Mesenchymal stem cell (in vitro differentiated cells and primary cell): Measurements from ENCODE around the gene LRRTM4.

Experiments used
- DNase-seq: peaks from one replicate; pipeline ENCODE4 v3.0.0-alpha.2; 2013
- H2AFZ ChIP-seq: one replicate; pipeline ENCODE4 v1.6.1; 2013; ENCODE audit warnings: low read depth, mild to moderate bottlenecking, control low read depth, inconsistent platforms, low read length, moderate library complexity
- H2AK5ac ChIP-seq: 2 replicates; pipeline ENCODE4 v1.6.1; 2013; ENCODE audit warnings: low read length, moderate library complexity, mild to moderate bottlenecking, inconsistent platforms; ENCODE audit not compliant: severe bottlenecking
- H2BK120ac ChIP-seq: one replicate; pipeline ENCODE4 v1.6.1; 2013; ENCODE audit warnings: low read depth, mild to moderate bottlenecking, inconsistent platforms, low read length, moderate library complexity
- H2BK12ac ChIP-seq, 2 experiments: one replicate each; pipeline ENCODE4 v1.6.1; 2013; ENCODE audit warnings: inconsistent platforms in 2 of 2, low read length in 2 of 2, mild to moderate bottlenecking in 2 of 2, moderate library complexity in 2 of 2, control low read depth in 1 of 2
- H2BK15ac ChIP-seq: one replicate; pipeline ENCODE4 v1.6.1; 2013; ENCODE audit warnings: mild to moderate bottlenecking, low read depth, inconsistent platforms; ENCODE audit not compliant: poor library complexity, severe bottlenecking
- H2BK5ac ChIP-seq: 2 replicates; pipeline ENCODE4 v1.6.1; 2013; ENCODE audit warnings: low read depth, mild to moderate bottlenecking, low read length, control low read depth, inconsistent platforms; ENCODE audit not compliant: poor library complexity, severe bottlenecking
- H3K14ac ChIP-seq, 2 experiments: one replicate each; pipeline ENCODE4 v1.6.1; 2013; ENCODE audit warnings: inconsistent platforms in 2 of 2, low read length in 2 of 2, control low read depth in 1 of 2, mild to moderate bottlenecking in 1 of 2, moderate library complexity in 1 of 2
- H3K18ac ChIP-seq, 2 experiments: one replicate each; pipeline ENCODE4 v1.6.1; 2013; ENCODE audit warnings: inconsistent platforms in 2 of 2, low read length in 2 of 2, control low read depth in 1 of 2, low read depth in 1 of 2, mild to moderate bottlenecking in 1 of 2
- H3K23ac ChIP-seq, 2 experiments: one replicate each; pipeline ENCODE4 v1.6.1; 2013; ENCODE audit warnings: inconsistent platforms in 2 of 2, low read length in 2 of 2, mild to moderate bottlenecking in 2 of 2, moderate library complexity in 2 of 2, control low read depth in 1 of 2
- H3K27ac ChIP-seq: 2 replicates; pipeline ENCODE4 v1.5.1; 2013; ENCODE audit warnings: mild to moderate bottlenecking, moderate library complexity, low read length, control low read depth, inconsistent platforms; ENCODE audit not compliant: poor library complexity, severe bottlenecking
- H3K27me3 ChIP-seq, 2 experiments: 2 replicates each; pipeline versions ENCODE4 v1.6.1 to v1.7.0; 2013; ENCODE audit warnings: low read length in 2 of 2, mild to moderate bottlenecking in 2 of 2, moderate library complexity in 2 of 2, control low read depth in 1 of 2, inconsistent platforms in 1 of 2; ENCODE audit not compliant: control insufficient read depth in 1 of 2, insufficient read depth in 1 of 2
- H3K36me3 ChIP-seq, 2 experiments: 2 replicates each; pipeline versions ENCODE4 v1.6.1 to v1.7.0; 2013; ENCODE audit warnings: low read length in 2 of 2, control low read depth in 1 of 2, inconsistent platforms in 1 of 2, low read depth in 1 of 2, mild to moderate bottlenecking in 1 of 2; ENCODE audit not compliant: insufficient read depth in 2 of 2, control insufficient read depth in 1 of 2
- H3K4ac ChIP-seq, 2 experiments: one replicate each; pipeline ENCODE4 v1.6.1; 2013; ENCODE audit warnings: inconsistent platforms in 2 of 2, low read length in 2 of 2, mild to moderate bottlenecking in 2 of 2, moderate library complexity in 2 of 2, control low read depth in 1 of 2, low read depth in 1 of 2
- H3K4me1 ChIP-seq: 2 replicates; pipeline ENCODE4 v1.6.1; 2013; ENCODE audit warnings: low read depth, low read length, control low read depth; ENCODE audit not compliant: control insufficient read depth, insufficient read depth
- H3K4me2 ChIP-seq: 2 replicates; pipeline ENCODE4 v1.6.1; 2013; ENCODE audit warnings: low read length, mild to moderate bottlenecking, inconsistent platforms; ENCODE audit not compliant: poor library complexity, severe bottlenecking
- H3K4me3 ChIP-seq, 2 experiments: 2 replicates each; pipeline versions ENCODE4 v1.5.1 to v1.7.0; 2013; ENCODE audit warnings: low read length in 2 of 2, mild to moderate bottlenecking in 2 of 2, control low read depth in 1 of 2, low read depth in 1 of 2; ENCODE audit not compliant: insufficient read depth in 1 of 2
- H3K79me1 ChIP-seq: replicated peaks from 2 replicates; pipeline ENCODE4 v1.6.1; 2013; ENCODE audit warnings: mild to moderate bottlenecking, control low read depth, low read length, inconsistent platforms; ENCODE audit not compliant: poor library complexity, severe bottlenecking
- H3K9ac ChIP-seq: 2 replicates; pipeline ENCODE4 v1.7.0; 2013; ENCODE audit warnings: mild to moderate bottlenecking, low read length, moderate library complexity
- H3K9me3 ChIP-seq: 2 replicates; pipeline ENCODE4 v1.7.0; 2013; ENCODE audit warnings: mild to moderate bottlenecking, low read length; ENCODE audit not compliant: control insufficient read depth
- H4K8ac ChIP-seq: one replicate; pipeline ENCODE4 v1.6.1; 2013; ENCODE audit warnings: inconsistent platforms, mild to moderate bottlenecking, low read length, moderate library complexity
- H4K91ac ChIP-seq: one replicate; pipeline ENCODE4 v1.6.1; 2013; ENCODE audit warnings: mild to moderate bottlenecking, low read length, inconsistent platforms
- WGBS: methylation state at CpG from one replicate; pipeline ENCODE4 v1.1.7; 2013; ENCODE audit warnings: mixed read lengths; 5-methylcytosine and 5-hydroxymethylcytosine counted together

The LRRTM4 gene

GRCh38 chr2:77404189-77404588 lies 118.0 kb downstream of the LRRTM4 start:
- no peaks in the 10 kb centered on the region for H3K36me3 ChIP-seq

GRCh38 chr2:77398970-77399600 lies 123.1 kb downstream of the LRRTM4 start:
- no peak overlapping the region for H2BK5ac ChIP-seq
- no peak overlapping the region for H3K14ac ChIP-seq
- no peak overlapping the region for H2BK15ac ChIP-seq
- no peak overlapping the region for H3K23ac ChIP-seq
- no peak overlapping the region for H4K91ac ChIP-seq
- H3K9me3 ChIP-seq: no peaks in the 10 kb centered on the region
- H3K27ac ChIP-seq: no peak overlapping the region
- no peak overlapping the region for H3K18ac ChIP-seq
- no peaks in the 10 kb centered on the region for H3K4me1 ChIP-seq
- H2BK120ac ChIP-seq: no peak overlapping the region
- H2AFZ ChIP-seq: no peak overlapping the region
- WGBS: 83% methylated on average over 1 of the region's 4 CpGs
- H3K4ac ChIP-seq: no peak overlapping the region
- no peaks in the 10 kb centered on the region for H3K79me1 ChIP-seq
- no peak overlapping the region for H3K4me3 ChIP-seq
- no peak overlapping the region for H2BK12ac ChIP-seq
- H3K4me2 ChIP-seq: no peak overlapping the region
- no peaks in the 10 kb centered on the region for H3K27me3 ChIP-seq
- H4K8ac ChIP-seq: no peak overlapping the region
- no peak overlapping the region for H3K9ac ChIP-seq
- no peak for DNase-seq
- no peak overlapping the region for H2AK5ac ChIP-seq
- H3K36me3 ChIP-seq: no peaks in the 10 kb centered on the region

More at GRCh38 chr2:77404189-77404588, 118.0 kb downstream of the LRRTM4 start:
- Histone ChIP-seq H2AFZ (no peak overlapping the region), H2BK12ac (no peak overlapping the region), H3K79me1 (no peaks in the 10 kb centered on the region), H3K9me3 (no peaks in the 10 kb centered on the region), H2BK120ac (no peak overlapping the region), H2BK5ac (no peak overlapping the region), H2BK15ac (no peak overlapping the region), H3K4ac (no peak overlapping the region), H3K23ac (no peak overlapping the region), H3K4me2 (no peak overlapping the region), H3K9ac (no peak overlapping the region), H2AK5ac (no peak overlapping the region), H3K27me3 (no peaks in the 10 kb centered on the region), H3K18ac (no peak overlapping the region), H3K4me3 (no peak overlapping the region), H3K27ac (no peak overlapping the region), H4K91ac (no peak overlapping the region), H3K4me1 (no peaks in the 10 kb centered on the region), H3K14ac (no peak overlapping the region), H4K8ac (no peak overlapping the region)
- no CpG with 5 or more reads among the region's 1 CpG for WGBS
- DNase-seq: no peak

GRCh38 chr2:77397763-77398162 lies 124.4 kb downstream of the LRRTM4 start:
- Histone ChIP-seq H4K8ac (no peak overlapping the region), H2BK12ac (no peak overlapping the region), H3K18ac (no peak overlapping the region), H3K9me3 (no peaks in the 10 kb centered on the region), H3K79me1 (no peaks in the 10 kb centered on the region), H3K27ac (no peak overlapping the region), H2BK120ac (no peak overlapping the region), H3K14ac (no peak overlapping the region), H2AFZ (no peak overlapping the region), H3K27me3 (no peaks in the 10 kb centered on the region), H3K4me3 (no peak overlapping the region), H2AK5ac (no peak overlapping the region), H3K4ac (no peak overlapping the region), H2BK15ac (no peak overlapping the region), H3K4me1 (no peaks in the 10 kb centered on the region), H3K36me3 (no peaks in the 10 kb centered on the region), H3K23ac (no peak overlapping the region), H4K91ac (no peak overlapping the region), H3K4me2 (no peak overlapping the region), H3K9ac (no peak overlapping the region), H2BK5ac (no peak overlapping the region)
- WGBS: 91% methylated on average over 2 of the region's 2 CpGs
- no peak for DNase-seq

- Histone ChIP-seq H3K36me3 (no peaks in the 10 kb centered on the region), H4K8ac (no peak overlapping the region), H3K4ac (no peak overlapping the region), H3K14ac (no peak overlapping the region), H2AK5ac (no peak overlapping the region), H3K4me2 (no peak overlapping the region), H3K9ac (no peak overlapping the region), H3K79me1 (no peaks in the 10 kb centered on the region), H2AFZ (no peak overlapping the region), H3K23ac (no peak overlapping the region), H3K27ac (no peak overlapping the region), H3K4me1 (no peaks in the 10 kb centered on the region), H3K18ac (no peak overlapping the region), H3K27me3 (no peaks in the 10 kb centered on the region), H2BK12ac (no peak overlapping the region), H4K91ac (no peak overlapping the region), H2BK5ac (no peak overlapping the region), H3K4me3 (no peak overlapping the region), H2BK120ac (no peak overlapping the region), H2BK15ac (no peak overlapping the region), H3K9me3 (no peaks in the 10 kb centered on the region)
- no peak for DNase-seq
- 47% methylated on average over 1 of the region's 1 CpG for WGBS
These were observed 127.2 kb downstream of the LRRTM4 start for GRCh38 chr2:77395011-77395410.
